SK-N-SH (cell line): Measurements from ENCODE around the gene CSRP2. TPM values are rescaled to one million over a fixed set of nuclear protein-coding genes. Genes with fewer than 3 reads are reported as not detected.

Experiments
- CTCF ChIA-PET: fragments of 300-600, 350-600 bp; formaldehyde crosslinking; extraction: SDS; loops from one replicate; lab custom pipeline; 2021; lab: Yijun Ruan, JAX
- POLR2A ChIA-PET: fragments of 350-600 bp; sonication (Branson Sonifier 250); formaldehyde crosslinking; extraction: SDS; loops from one replicate; lab custom pipeline; 2020; ENCODE audit warnings: antibody characterized with exemption, inconsistent platforms; lab: Yijun Ruan, JAX
- DNase-seq: peaks from one replicate; pipeline ENCODE4 v3.0.0; 2012
- H2AFZ ChIP-seq: fragments of 200-600 bp; sonication (generic); 2 replicates; pipeline ENCODE4 v1.8.1; 2016; ENCODE audit warnings: antibody characterized with exemption, mild to moderate bottlenecking, low read depth
- H3F3A ChIP-seq: fragments of 200-600 bp; sonication (generic); replicated peaks from 2 replicates; pipeline ENCODE3; 2016; ENCODE audit warnings: antibody characterized with exemption, mild to moderate bottlenecking; ENCODE audit not compliant: insufficient read depth
- H3K27ac ChIP-seq, 2 experiments: fragments of 200-500 bp in 1 of 2; fragments of 200-600 bp in 1 of 2; sonication (Bioruptor generic) in 1 of 2; sonication (generic), shearing (Covaris generic) in 1 of 2; 2 replicates each; pipeline versions ENCODE4 v1.5.1 to v1.6.1; 2014 to 2016; ENCODE audit warnings: low read depth in 2 of 2, inconsistent platforms in 1 of 2, low read length in 1 of 2, mild to moderate bottlenecking in 1 of 2, mixed read lengths in 1 of 2
- H3K27me3 ChIP-seq: fragments of 200-600 bp; sonication (generic), shearing (Covaris generic); 2 replicates; pipeline ENCODE4 v1.6.1; 2016; ENCODE audit warnings: mixed run types; ENCODE audit not compliant: insufficient read depth
- H3K36me3 ChIP-seq, 2 experiments: fragments of 200-500 bp in 1 of 2; fragments of 200-600 bp in 1 of 2; sonication (Bioruptor generic) in 1 of 2; sonication (generic) in 1 of 2; replicated peaks in 1 of 2; 2 replicates each; pipeline versions ENCODE3 to v1.5.1; 2014 to 2016; ENCODE audit warnings: low read length in 1 of 2, mild to moderate bottlenecking in 1 of 2; ENCODE audit not compliant: insufficient read depth in 2 of 2, control insufficient read depth in 1 of 2
- H3K4me1 ChIP-seq, 2 experiments: fragments of 200-500 bp in 1 of 2; fragments of 200-600 bp in 1 of 2; sonication (Bioruptor generic) in 1 of 2; sonication (generic), shearing (Covaris generic) in 1 of 2; 2 replicates each; pipeline versions ENCODE4 v1.5.1 to v1.6.1; 2014 to 2016; ENCODE audit warnings: low read depth in 1 of 2, low read length in 1 of 2, mixed run types in 1 of 2; ENCODE audit not compliant: insufficient read depth in 2 of 2, control insufficient read depth in 1 of 2
- H3K4me2 ChIP-seq: fragments of 200-600 bp; sonication (generic), shearing (Covaris generic); 2 replicates; pipeline ENCODE4 v1.6.1; 2017; ENCODE audit warnings: mixed run types
- H3K4me3 ChIP-seq, 2 experiments: fragments of 200-500 bp in 1 of 2; fragments of 200-600 bp in 1 of 2; sonication (Bioruptor generic) in 1 of 2; sonication (generic), shearing (Covaris generic) in 1 of 2; 2 replicates each; pipeline versions ENCODE4 v1.5.1 to v1.8.1; 2014 to 2016; ENCODE audit warnings: low read depth in 2 of 2, inconsistent platforms in 1 of 2, low read length in 1 of 2, mild to moderate bottlenecking in 1 of 2, mixed read lengths in 1 of 2, moderate library complexity in 1 of 2
- H3K79me2 ChIP-seq: fragments of 200-600 bp; sonication (generic); 2 replicates; pipeline ENCODE4 v1.8.1; 2017; ENCODE audit warnings: mild to moderate bottlenecking; ENCODE audit not compliant: insufficient read depth
- H3K9ac ChIP-seq: fragments of 200-600 bp; sonication (generic); 2 replicates; pipeline ENCODE4 v1.6.1; 2017; ENCODE audit warnings: mixed run types
- H3K9me2 ChIP-seq: fragments of 200-600 bp; sonication (generic); 2 replicates; pipeline ENCODE4 v1.6.1; 2017; ENCODE audit warnings: mixed run types
- H3K9me3 ChIP-seq: fragments of 200-600 bp; sonication (generic); 2 replicates; pipeline ENCODE4 v1.6.1; 2017; ENCODE audit warnings: mixed run types, mild to moderate bottlenecking, moderate library complexity
- H4K20me1 ChIP-seq: fragments of 200-600 bp; sonication (generic); 2 replicates; pipeline ENCODE4 v1.6.1; 2017; ENCODE audit warnings: mild to moderate bottlenecking, mixed run types; ENCODE audit not compliant: insufficient read depth
- CHD2 ChIP-seq: fragments of 150-350 bp; IDR thresholded peaks from 2 replicates; pipeline ENCODE4 v1.6.1; 2018; ENCODE audit warnings: low read length; ENCODE audit not compliant: partially characterized antibody
- CTCF ChIP-seq: fragments of 200-600 bp; sonication (generic); IDR thresholded peaks from 2 replicates; pipeline ENCODE4 v1.6.1; 2017; ENCODE audit warnings: antibody characterized with exemption, mild to moderate bottlenecking, moderate library complexity
- EZH2phosphoT487 ChIP-seq: fragments of 200-600 bp; sonication (generic); IDR thresholded peaks from 2 replicates; pipeline ENCODE4 v1.6.1; 2017; ENCODE audit warnings: low read depth, mixed run types, mild to moderate bottlenecking, antibody characterized with exemption, moderate library complexity, borderline replicate concordance
- FOSL2 ChIP-seq: IDR thresholded peaks from 2 replicates; pipeline ENCODE4 v1.4.0; 2012; ENCODE audit warnings: low read depth, mild to moderate bottlenecking, moderate library complexity, borderline replicate concordance
- GABPA ChIP-seq: IDR thresholded peaks from 2 replicates; pipeline ENCODE4 v1.4.0; 2012; ENCODE audit warnings: low read depth, mild to moderate bottlenecking
- IRF3 ChIP-seq: fragments of 150-350 bp; IDR thresholded peaks from 2 replicates; pipeline ENCODE4 v1.6.1; 2016; ENCODE audit warnings: mild to moderate bottlenecking, low read depth, low read length
- JUND ChIP-seq: IDR thresholded peaks from 2 replicates; pipeline ENCODE4 v1.4.0; 2012
- MXI1 ChIP-seq: IDR thresholded peaks from 2 replicates; pipeline ENCODE4 v1.6.1; 2012; ENCODE audit warnings: mild to moderate bottlenecking, low read depth, low read length, improper control_type of control experiment
- NFIC ChIP-seq: IDR thresholded peaks from 2 replicates; pipeline ENCODE4 v1.4.0; 2012; ENCODE audit warnings: borderline replicate concordance
- NRF1 ChIP-seq: IDR thresholded peaks from 2 replicates; pipeline ENCODE4 v1.6.1; 2012; ENCODE audit warnings: low read depth, mild to moderate bottlenecking, low read length
- REST ChIP-seq: IDR thresholded peaks from 2 replicates; pipeline ENCODE4 v1.6.1; 2012; ENCODE audit warnings: mild to moderate bottlenecking, low read depth, low read length, moderate library complexity
- RFX5 ChIP-seq: IDR thresholded peaks from 2 replicates; pipeline ENCODE4 v1.6.1; 2012; ENCODE audit warnings: mild to moderate bottlenecking, improper control_type of control experiment, low read length
- ZBTB33 ChIP-seq: IDR thresholded peaks from 2 replicates; pipeline ENCODE4 v1.4.0; 2012; ENCODE audit warnings: low read depth, borderline replicate concordance
- WGBS: methylation state at CpG from one replicate; pipeline ENCODE4 v1.1.6; 2017; ENCODE audit warnings: low lambda C conversion rate; 5-methylcytosine and 5-hydroxymethylcytosine counted together
- polyA plus RNA-seq, 3 experiments: library from polyadenylated mRNA; depleted of rRNA; stranded (reverse); fragments of >200 nt; gene quantifications; 2 replicates each; pipeline ENCODE4 v1.2.3, GENCODE V29; 2012

The CSRP2 gene
- polyA plus RNA-seq, 1 of the 3 experiments (the other 2 are of a cell fraction) = 87.6 TPM

- Histone ChIP-seq H3K9ac (no peak overlapping the region), H3F3A (peaks cover 5% of the 10 kb centered on the region), H3K4me3 (no peak overlapping the region), H3K9me2 (no peaks in the 10 kb centered on the region), H3K4me2 (no peak overlapping the region), H3K27ac (no peak overlapping the region), H3K27me3 (no peaks in the 10 kb centered on the region), H3K79me2 (no peaks in the 10 kb centered on the region), H3K4me1 (no peaks in the 10 kb centered on the region), H2AFZ (no peak overlapping the region), H3K9me3 (peaks cover 4% of the 10 kb centered on the region), H4K20me1 (no peaks in the 10 kb centered on the region)
- ChIA-PET POLR2A (no interaction called here), CTCF (interaction anchor here (1.4 to 1.6 kb wide), 2 partner anchors 10 to 12 kb away, joined by 4 to 9 read pairs; partner anchors contain the start of gene CSRP2)
- WGBS = 82% methylated on average over 3 of the region's 3 CpGs
- no peak for TF ChIP-seq MXI1
- no peak for TF ChIP-seq REST
- TF ChIP-seq NFIC = no peak
- TF ChIP-seq ZBTB33 = no peak
- no peak for TF ChIP-seq NRF1
- TF ChIP-seq FOSL2 = no peak
- no peak for TF ChIP-seq JUND
- no peak for TF ChIP-seq GABPA
- TF ChIP-seq RFX5 = no peak
- no peak for TF ChIP-seq CTCF
- TF ChIP-seq IRF3 = no peak
- TF ChIP-seq EZH2phosphoT487 = no peak
- no peak for TF ChIP-seq CHD2
- TF ChIP-seq, all 33 proteins: peak for 0
- no peaks in the 10 kb centered on the region for H3K36me3 ChIP-seq
- no peak for DNase-seq
Measured at GRCh38 chr12:76891609-76892008, 12.8 kb upstream of the CSRP2 start.
